SIG-M5 (cell line): Measurements from ENCODE around the gene STK24.
"Not testable (repeated sequence)": the region's sequence is repeated elsewhere in the genome, so short reads cannot be mapped to it uniquely, and the experiment has no call there.

Experiments
- DNase-seq: peaks from one replicate; lab custom pipeline; 2025; lab: John Stamatoyannopoulos, UW

STK24 gene

DNA sequence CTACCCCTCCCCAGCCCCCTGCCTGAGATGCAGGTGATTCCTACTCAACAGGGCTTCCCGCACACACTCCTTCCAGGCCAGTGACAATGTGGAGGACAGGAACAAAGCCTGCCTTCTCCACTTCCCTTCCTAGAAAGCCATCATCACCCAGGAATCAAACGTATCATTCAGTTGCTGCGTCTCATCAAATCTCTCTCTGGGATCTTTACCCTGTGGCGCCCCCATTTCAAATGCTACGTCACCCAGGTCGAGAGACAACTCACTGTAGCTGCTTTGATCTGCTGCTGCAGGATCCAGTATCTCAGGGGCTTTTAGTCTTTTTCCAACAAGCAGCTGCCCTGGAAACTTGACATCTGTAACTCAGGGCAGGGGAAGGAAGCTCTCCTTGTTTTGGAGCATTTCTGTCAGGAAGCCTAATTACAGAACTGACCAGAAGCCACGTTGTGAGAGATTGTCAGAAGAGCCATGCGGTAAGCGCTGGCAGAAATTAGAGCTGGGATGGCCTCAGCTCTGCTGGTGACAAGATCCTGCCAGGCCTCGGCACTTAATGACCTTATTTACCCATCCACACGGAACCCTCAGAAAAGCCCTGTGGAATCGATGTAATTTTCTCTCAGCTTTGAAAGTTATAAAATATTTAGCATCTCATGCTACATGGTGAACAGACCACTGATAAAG, 140.5 kb downstream of the STK24 start:
- no peak for DNase-seq

DNA sequence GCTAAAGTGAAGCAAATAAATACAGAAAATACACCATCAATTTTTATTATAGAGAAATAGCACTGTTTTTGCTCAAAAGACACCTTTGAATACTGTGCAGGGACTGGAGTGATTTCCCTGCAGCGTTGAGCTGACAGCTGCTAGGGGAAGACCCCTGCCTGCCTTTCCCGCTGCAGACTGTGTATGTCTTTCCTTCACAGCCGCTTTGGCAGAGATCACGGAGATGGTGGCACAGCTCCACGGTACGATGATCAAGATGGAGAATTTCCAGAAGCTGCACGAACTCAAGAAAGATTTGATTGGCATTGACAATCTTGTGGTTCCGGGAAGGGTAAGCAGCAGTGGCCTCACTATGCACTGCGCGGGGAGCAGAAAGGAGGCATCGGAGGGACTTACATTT, 141.5 kb downstream of the STK24 start:
- no peak for DNase-seq

DNA sequence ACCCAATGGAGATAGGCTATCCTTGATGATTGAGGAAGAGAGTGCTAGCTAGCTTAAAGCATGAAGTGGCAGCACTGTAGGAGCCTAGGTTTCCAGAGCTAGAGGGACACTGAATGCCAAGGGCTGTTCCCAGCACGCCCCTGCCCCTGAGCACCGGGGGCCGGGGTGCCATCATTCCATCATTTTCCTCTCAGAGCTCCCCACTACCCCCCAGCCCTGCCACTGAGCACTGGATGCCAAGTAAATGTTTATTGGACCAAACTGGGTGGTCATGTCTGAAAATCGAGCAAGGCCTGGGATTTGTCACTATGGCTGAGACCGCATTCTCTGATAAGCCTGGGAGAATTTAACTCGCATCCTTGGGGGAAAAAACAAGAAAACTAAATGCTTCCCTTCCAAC, 142.8 kb downstream of the STK24 start:
- DNase-seq = no peak

DNA sequence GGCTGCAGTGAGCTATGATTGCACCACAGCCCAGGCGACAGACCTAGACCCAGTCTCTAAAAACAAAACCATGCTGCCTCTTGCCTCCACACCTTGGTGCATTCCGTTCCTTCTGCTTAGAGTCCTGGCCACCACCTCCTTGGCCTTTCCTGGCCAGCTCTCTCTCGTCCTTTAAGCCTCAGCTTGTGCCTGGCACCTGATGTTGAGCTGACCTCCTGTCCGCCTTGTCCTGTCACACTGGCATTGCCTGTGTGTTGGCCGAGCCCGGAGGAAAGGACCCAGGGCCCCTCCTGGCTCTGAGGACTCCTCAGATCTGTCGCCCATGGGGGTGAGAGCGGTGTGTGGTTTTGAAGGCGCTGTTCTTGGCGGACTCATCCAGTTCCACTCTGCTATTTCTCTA, 143.3 kb downstream of the STK24 start:
- no peak for DNase-seq

DNA sequence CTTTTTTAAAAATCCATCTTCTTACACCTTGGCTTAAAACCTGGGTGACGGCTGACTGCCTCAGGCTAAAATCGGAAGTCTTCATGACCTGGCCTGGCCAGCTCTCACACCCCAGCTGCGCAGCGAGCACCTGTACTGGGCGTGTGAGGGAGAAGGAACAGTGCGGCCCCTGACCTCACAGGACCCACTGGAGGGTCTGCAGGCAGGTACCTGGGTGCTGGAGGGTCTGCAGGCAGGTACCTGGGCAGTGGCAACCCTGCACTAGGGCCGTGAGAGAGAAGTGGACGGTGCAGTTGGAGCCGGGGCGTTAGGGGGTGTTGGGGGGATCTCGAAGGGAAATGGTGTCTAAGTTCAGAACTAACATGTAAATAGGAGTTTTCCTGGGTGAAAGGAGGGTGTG, 144.3 kb downstream of the STK24 start:
- no peak for DNase-seq

DNA sequence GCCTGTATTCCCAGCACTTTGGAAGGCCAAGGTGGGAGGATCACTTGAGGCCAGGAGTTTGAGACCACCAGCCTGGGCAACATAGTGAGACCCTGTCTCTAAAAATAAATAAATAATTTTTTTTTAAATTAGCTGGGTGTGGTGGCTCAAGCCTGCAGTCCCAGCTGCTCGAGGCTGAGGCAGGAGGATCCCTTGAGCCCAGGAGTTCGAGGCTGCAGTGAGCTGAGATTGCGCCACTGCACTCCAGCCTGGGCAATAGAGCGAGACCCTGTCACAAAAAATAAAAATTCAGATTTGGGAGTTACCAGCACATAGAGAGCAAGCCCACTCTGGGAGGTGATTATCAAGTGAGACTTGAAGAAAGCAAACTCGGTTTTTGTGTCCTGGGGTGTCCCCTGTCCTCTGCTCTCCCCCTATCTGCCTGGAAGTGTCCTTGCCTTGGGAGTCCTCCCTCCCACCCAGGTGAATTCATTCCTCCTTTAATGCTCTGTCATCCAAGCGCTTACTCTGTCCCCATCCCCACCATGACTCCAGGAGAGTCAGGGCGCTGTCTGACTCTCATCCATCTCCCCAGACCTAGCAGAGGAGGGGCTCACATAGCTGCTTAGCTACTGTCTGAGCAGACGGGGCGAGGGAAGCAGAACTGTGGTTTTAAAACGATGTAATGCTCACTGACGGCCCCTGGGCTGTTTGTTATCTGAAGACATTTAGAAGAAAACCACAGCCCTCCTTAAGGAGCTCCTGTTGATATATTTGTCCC, 146.8 kb downstream of the STK24 start:
- DNase-seq = no peak

DNA sequence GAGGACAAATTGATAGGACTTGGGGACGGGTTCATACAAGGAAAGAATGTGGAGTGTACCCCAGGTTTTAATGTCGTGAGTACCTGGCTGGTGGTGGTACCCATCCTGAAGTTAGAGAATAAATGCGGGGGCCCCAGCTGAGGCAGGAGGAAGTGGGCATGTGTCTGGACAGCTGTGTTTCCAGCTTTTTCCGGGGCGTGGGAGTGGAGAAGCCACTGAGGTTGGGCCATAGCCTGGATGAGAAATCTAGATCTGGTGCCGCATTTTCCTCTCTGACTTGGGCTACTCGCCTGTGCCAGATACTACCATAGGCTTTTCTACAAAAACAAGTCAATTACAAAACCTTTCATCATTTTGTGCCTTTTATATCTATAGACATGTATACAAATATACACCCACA, 147.4 kb downstream of the STK24 start:
- no peak for DNase-seq

DNA sequence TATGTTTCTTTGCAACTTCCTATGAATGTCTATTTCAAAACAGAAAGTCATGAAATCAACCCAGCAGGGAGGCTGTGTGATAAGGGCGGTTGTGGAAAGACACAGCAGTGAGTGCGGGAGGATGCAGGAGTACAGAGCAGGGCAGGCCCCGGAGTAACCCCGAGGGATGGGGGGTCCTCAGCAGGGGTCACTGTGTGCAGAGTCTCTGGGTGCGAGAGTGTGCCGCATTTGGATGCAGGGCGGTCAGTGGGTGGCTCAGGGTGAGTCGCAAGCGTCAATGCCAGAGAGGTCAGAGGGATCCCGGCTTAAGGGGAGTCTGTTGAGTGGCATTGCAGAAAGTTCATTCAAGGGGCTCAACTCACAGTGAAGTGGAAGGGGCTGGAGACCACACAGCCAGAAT, 147.8 kb downstream of the STK24 start:
- DNase-seq = no peak

DNA sequence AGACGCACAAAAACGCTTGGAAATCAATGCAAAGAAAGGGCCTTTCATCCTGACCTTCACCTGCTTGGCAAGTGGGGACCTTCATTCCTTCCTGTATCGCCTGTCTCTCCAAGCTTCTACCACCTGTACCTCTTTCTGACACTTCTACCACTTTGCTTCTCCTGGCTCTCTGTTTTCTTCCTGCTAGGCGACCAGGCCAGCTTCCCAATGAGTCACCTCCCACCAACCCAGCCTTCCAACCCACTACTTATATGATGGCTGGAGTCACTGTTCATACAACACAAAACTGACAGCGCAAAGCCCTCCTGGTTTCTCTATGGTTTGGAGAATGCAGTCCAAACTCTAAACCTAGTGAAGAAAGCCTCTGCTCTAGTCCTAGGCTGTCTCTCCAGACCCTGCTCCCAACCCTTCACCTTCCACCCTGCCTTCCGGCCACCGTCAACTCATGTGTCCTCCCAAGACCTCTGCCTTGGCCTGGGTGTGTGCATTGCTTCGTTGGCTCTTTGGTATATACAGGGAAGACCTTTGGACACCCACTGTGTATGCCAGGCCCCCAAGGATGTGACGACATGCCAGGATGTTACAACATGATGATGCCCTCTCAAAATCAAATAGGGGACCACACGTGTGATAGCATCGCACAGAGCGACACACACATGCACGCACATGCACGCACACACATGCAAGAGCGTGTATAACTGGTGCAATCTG, 148.5 kb downstream of the STK24 start:
- DNase-seq = no peak

DNA sequence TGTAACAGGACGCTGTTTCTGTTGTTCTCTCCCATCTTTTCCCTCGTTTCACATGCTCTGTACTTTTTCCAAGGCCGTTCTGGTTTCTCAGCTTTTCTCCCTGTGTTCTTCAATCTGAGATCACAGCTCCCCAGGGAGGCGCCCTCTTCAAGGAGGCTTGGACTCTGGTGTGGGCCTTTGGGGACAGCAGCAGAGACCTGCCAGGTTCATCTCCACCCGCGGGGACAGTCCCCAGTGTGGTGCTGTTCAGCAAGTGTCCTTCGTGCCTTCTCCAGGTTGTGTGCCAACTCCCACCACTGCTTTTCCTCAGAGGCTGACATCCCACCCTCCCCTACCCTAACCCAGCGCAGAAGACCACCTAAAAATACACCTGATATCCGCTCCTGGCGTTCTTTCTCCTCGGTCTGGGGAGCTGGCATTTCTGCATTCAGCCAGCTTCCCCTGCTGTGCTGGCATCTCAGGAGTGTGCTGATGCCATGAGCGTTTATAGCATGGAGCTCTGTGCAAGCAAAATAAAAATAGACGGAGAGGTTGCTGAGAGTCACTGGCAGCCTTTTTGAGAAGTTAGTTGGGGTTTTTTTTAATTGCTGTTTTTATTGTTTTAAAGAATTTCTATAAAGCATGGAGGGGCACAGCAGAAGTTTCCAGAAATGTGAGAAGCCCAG, 149.4 kb downstream of the STK24 start:
- DNase-seq = no peak

DNA sequence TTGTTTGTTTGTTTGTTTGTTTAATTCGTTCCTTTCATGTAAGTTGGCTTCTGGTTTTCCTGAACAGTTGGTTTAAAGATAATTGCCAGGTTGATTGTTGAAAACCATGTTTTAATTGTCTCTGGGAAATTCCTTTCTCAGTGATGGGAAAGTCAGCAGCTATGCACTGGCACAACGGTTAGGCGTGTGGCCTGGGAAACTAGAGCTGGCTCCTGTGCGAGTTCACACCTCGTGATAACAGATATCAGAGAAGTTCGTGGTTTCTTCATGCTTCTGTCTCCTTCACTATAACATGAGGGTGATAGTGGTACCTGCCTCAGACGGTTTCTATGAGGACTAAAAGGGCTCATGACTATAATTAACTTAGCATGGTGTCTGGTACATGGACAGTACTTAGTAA, 153.5 kb downstream of the STK24 start:
- no peak for DNase-seq

DNA sequence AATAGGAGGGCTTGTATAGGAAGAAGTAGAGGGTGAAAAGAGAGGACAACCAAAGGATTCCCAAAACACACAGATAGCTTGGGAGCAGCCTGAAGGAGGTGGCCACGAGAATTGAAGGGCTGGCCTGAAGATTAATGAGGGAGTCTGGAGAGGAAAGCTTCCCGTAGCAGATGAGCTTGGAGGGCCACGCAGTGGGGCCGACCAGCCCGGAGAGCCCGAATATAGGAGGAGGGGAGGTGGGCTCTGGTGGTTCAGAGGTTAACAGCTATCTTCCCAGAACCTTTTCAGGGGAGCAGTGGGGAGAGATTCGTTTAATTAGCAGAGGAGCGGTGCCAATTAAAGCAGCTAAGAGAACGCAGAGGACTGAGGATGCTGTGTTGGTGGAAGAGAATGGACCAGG, 154.9 kb downstream of the STK24 start:
- no peak for DNase-seq

DNA sequence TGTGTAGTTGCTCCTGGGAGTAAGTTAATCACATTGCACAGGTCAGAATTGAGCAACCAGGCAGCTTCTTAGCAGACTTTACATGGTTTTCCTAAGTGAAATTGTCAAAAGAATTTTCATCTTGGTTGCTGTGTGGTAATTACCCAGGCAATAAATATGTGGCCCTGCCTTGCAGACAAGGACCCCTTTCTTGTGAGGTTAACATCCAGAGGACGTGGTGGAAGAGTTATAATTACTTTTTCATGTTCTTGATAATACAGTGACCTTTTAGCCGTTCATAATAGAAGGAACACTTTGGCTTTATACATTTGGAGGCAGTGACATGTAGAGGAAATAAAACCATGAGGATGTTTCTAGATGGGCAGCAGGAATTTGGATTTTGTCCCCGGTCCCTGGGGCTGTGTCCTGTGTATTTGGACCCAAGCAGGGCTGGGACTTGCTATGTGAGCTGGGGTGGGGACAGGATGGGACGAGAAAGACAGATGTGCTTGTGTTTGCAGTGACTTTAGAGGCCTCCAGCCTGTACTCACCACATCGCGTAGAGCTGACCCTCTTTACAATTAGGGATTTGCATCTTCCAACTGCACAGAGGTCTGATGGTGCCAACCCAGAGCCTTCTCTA, 156.2 kb downstream of the STK24 start:
- no peak for DNase-seq

DNA sequence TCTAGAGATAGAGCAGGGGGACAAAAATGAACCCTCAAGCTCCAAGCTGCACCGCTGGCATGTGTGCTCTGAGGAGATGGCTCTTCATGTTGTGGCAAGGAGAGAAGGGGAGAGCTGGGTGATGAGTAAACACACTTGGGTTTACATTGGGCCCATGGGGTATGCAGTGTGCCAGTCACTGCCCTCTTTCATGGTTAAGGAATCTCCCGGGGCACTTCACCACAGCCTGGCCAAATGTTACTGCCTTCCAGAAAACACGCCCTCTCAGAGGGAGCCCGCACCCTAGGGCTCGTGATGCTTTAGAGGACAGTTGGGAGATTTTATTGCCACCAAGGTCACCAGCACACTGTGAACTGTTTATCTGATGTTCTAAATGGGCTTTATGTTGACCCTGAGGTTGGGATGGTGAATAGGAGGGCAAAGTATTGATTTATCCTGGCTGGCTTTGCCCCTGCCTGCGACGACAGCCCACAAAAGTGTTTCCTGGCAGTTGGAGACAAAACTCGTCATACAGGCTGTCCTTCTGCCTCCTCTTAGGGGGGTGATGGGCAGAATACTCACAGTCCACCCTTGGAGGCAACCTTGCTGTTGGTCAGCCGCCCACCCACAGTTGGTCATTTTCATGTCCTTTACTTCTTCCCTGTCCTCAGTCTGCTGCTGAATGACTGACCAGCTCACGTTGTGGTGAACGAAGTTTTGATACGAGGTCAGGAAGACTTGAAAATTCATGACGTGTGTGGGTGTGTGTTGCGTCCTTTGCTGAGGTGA, 156.9 kb downstream of the STK24 start:
- no peak for DNase-seq

DNA sequence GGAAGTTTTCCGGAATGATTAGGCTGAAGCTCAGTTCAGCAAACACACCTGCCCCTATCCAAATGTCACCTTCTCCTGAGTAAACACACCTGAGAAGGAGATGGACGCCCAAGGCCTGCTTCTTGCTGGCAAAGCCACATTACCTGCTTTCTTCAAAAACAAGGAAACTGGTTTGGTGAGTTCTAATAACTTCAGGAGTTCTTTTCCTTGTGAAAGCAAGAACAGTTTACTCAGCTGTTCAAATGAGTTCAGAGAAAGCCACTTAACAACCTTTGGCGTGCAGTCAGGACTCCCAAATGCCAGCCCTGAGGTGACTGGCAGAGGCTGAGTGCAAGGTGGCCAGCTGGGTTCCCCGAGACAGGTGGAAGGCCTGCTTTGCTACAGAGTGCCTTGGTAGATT, 160.5 kb downstream of the STK24 start:
- DNase-seq = no peak

DNA sequence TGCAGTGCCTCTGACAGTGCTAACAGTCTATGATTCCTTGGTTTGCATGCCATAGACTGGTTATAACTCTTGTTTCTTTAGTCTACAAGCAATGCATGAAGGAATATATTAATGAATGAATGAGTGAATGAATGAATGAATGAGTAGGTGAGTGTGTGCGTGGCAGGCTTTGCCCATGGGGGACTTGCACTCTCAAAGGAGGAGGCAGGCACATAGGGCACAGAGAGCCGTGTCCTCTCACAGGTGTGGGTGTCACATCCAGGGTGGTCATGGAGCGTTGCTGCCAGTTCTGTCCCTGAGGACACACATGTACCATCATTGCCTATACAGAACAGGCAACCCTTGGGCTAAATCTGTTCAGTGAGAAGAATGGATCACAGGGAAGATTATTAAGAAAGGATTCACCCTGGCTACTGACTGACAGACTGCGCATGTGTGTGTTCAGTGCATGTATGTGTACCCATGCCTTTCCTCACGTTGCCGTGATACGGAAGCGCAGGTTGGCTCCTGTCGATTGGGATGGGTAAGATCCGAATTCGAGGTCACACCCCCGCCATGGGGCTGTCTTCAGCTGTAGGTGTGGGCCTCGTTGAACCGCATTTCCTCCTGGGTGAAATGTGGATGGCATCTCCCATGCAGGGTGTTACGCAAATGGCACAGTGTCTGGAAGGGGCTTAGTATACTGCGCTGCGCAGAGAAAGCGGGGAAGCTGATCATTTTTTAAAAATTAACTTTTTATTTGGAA, 161.4 kb downstream of the STK24 start:
- DNase-seq = no peak

DNA sequence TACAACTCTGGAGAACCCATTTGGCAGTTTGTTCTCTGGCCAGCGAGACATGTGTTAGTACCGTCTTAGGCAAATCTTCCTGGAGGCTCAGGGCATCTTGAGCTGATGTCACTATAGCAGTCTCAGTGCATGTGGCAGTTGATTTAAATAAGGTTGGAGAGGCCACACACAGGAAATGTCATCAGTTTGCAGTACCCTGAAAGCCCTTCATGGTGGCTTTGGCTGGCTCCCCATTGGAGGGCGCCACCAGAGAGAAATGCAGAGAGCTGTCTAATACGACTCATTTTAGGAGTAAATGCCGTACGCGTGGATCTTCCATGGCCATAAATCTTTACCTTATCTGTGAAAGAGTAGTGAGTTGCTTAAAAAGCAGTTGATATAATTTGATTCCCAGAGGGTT, 163.1 kb downstream of the STK24 start:
- no peak for DNase-seq

DNA sequence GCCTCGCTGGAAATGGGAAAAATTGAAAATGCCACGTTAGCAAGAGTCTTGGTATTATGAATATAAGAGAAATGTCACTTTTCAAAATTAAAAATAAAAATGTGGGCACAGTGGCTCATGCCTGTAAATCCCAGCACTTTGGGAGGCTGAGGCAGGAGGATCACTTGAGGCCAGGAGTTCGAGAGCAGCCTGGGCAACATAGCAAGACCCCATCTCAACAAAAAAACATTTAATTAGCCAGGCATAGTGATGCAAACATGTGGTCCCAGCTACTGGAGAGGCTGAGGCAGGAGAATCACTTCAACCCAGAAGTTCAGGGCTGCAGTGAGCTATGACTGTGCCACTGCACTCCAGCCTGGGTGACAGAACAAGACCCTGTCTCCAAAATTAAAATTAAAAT, 163.6 kb downstream of the STK24 start:
- DNase-seq = not testable (repeated sequence)

DNA sequence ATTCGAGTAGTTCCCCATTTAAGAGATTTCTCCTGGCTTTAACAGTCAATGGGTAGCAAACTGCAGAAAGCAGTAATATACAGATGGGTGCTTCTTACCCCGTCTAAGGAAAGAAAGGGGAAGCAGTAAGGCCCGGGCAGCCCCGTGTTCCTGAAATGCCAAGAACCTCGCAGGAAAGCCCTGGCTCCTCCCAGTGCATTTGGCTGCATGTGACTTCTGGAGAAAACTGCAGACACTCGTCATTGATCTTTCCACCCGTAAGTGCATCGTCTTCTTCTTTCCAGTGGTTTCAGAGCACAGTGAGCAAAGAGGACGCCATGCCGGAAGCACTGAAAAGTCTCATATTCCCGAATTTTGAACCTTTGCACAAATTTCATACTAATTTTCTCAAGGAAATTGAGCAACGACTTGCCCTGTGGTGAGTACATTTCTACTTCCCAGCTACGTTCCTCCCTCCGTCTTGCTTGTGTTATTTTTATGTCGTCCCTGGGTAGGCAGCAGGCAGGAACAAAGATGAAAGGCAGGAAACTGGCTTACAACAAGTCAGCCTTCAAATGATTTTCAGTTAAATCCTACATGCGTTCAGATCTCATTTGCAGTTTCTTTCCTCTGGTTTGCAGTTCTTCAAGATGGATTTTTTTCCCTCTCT, 165.2 kb downstream of the STK24 start:
- no peak for DNase-seq

DNA sequence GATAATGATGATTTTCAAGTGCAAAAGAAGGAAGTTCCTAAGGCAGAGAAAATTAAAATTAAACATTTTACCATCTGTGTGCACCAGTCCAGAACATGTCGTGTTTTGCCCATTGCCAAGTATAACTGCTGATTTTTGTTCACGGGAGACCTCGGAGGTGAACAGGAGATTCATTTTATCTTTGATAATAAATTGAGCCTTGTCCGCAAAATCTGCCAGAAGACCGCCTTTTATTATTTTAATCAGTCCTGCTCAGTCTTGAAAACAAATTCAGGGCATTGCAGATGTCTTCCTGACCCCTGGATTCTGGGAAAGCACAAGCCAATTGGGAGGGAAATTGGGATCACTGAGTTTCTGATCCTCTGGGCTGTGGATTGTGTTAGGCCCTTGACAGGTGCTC, 165.9 kb downstream of the STK24 start:
- DNase-seq = no peak
